ENCODE results near the gene DSCAM. TPM values are rescaled to one million over a fixed set of nuclear protein-coding genes. Genes with fewer than 3 reads are reported as not detected.

The DSCAM gene
- total RNA-seq, 1 experiment from 2014 or later: 0.13 TPM

DNA sequence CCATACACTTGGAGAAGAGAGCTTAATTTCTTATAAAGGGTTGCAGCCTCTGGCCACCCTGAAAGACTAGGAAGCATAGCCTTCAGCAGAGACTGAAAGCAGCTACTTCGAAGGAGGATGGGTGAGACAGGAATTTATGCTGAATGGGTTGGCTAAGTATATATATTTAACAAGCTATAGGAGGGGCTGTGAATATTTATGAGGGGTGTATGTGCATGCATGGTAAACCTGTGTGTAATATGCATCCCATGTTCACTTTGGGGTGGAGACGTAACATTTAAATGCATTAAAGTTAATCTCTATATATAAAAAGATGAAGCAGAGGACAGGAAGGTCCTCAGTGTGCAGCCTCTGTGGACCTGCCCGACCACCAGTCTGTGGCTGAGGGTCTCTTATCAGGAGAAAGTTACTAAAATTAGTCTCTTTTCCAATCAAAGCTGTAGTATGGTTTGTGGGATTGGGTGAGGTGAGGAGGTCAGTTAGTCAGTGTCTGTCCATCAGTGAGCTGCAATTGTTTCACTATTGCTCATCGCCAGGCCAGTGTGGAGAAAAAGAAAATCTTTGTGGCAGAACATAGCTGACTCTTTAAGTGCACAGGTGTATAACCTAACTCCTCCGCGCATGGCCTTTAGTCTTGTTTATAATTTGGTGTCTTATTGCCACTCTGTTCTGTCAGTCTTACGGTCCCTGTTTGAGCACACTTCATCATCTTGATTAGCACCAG is 35.4 kb upstream of the DSCAM start:
- ATAC-seq (no peak), DNase-seq (ENCODE audit: low spot score) (no peak)
- H3K9me3 Mint-ChIP-seq: peaks cover 3% of the 10 kb centered on the region; the same call in 1 of the 2 replicates
- TF ChIP-seq, protein P1, sequence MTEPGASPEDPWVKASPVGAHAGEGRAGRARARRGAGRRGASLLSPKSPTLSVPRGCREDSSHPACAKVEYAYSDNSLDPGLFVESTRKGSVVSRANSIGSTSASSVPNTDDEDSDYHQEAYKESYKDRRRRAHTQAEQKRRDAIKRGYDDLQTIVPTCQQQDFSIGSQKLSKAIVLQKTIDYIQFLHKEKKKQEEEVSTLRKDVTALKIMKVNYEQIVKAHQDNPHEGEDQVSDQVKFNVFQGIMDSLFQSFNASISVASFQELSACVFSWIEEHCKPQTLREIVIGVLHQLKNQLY (CRISPR knock-in tag; IDR thresholded peaks at IDR 0.05): no peak
- TF ChIP-seq, protein P2, sequence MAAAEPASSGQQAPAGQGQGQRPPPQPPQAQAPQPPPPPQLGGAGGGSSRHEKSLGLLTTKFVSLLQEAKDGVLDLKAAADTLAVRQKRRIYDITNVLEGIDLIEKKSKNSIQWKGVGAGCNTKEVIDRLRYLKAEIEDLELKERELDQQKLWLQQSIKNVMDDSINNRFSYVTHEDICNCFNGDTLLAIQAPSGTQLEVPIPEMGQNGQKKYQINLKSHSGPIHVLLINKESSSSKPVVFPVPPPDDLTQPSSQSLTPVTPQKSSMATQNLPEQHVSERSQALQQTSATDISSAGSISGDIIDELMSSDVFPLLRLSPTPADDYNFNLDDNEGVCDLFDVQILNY (CRISPR knock-in tag; IDR thresholded peaks at IDR 0.05): no peak
- TF ChIP-seq NFATC4 (CRISPR knock-in tag; IDR thresholded peaks at IDR 0.05) (no peak), MXD4 (CRISPR knock-in tag; IDR thresholded peaks at IDR 0.05; ENCODE audit: borderline replicate concordance) (no peak)
- TF ChIP-seq, protein P3, sequence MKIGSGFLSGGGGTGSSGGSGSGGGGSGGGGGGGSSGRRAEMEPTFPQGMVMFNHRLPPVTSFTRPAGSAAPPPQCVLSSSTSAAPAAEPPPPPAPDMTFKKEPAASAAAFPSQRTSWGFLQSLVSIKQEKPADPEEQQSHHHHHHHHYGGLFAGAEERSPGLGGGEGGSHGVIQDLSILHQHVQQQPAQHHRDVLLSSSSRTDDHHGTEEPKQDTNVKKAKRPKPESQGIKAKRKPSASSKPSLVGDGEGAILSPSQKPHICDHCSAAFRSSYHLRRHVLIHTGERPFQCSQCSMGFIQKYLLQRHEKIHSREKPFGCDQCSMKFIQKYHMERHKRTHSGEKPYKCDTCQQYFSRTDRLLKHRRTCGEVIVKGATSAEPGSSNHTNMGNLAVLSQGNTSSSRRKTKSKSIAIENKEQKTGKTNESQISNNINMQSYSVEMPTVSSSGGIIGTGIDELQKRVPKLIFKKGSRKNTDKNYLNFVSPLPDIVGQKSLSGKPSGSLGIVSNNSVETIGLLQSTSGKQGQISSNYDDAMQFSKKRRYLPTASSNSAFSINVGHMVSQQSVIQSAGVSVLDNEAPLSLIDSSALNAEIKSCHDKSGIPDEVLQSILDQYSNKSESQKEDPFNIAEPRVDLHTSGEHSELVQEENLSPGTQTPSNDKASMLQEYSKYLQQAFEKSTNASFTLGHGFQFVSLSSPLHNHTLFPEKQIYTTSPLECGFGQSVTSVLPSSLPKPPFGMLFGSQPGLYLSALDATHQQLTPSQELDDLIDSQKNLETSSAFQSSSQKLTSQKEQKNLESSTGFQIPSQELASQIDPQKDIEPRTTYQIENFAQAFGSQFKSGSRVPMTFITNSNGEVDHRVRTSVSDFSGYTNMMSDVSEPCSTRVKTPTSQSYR (CRISPR knock-in tag; IDR thresholded peaks at IDR 0.05): no peak
- TF ChIP-seq, protein P4, sequence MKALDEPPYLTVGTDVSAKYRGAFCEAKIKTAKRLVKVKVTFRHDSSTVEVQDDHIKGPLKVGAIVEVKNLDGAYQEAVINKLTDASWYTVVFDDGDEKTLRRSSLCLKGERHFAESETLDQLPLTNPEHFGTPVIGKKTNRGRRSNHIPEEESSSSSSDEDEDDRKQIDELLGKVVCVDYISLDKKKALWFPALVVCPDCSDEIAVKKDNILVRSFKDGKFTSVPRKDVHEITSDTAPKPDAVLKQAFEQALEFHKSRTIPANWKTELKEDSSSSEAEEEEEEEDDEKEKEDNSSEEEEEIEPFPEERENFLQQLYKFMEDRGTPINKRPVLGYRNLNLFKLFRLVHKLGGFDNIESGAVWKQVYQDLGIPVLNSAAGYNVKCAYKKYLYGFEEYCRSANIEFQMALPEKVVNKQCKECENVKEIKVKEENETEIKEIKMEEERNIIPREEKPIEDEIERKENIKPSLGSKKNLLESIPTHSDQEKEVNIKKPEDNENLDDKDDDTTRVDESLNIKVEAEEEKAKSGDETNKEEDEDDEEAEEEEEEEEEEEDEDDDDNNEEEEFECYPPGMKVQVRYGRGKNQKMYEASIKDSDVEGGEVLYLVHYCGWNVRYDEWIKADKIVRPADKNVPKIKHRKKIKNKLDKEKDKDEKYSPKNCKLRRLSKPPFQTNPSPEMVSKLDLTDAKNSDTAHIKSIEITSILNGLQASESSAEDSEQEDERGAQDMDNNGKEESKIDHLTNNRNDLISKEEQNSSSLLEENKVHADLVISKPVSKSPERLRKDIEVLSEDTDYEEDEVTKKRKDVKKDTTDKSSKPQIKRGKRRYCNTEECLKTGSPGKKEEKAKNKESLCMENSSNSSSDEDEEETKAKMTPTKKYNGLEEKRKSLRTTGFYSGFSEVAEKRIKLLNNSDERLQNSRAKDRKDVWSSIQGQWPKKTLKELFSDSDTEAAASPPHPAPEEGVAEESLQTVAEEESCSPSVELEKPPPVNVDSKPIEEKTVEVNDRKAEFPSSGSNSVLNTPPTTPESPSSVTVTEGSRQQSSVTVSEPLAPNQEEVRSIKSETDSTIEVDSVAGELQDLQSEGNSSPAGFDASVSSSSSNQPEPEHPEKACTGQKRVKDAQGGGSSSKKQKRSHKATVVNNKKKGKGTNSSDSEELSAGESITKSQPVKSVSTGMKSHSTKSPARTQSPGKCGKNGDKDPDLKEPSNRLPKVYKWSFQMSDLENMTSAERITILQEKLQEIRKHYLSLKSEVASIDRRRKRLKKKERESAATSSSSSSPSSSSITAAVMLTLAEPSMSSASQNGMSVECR (CRISPR knock-in tag; IDR thresholded peaks at IDR 0.05; ENCODE audit: borderline replicate concordance): no peak
- TF ChIP-seq, protein P5, sequence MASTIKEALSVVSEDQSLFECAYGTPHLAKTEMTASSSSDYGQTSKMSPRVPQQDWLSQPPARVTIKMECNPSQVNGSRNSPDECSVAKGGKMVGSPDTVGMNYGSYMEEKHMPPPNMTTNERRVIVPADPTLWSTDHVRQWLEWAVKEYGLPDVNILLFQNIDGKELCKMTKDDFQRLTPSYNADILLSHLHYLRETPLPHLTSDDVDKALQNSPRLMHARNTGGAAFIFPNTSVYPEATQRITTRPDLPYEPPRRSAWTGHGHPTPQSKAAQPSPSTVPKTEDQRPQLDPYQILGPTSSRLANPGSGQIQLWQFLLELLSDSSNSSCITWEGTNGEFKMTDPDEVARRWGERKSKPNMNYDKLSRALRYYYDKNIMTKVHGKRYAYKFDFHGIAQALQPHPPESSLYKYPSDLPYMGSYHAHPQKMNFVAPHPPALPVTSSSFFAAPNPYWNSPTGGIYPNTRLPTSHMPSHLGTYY (CRISPR knock-in tag; IDR thresholded peaks at IDR 0.05): no peak
- no peak overlapping the region for H3K4me3 Mint-ChIP-seq
- no peak overlapping the region for H3K27ac Mint-ChIP-seq
- no peaks in the 10 kb centered on the region for H3K36me3 Mint-ChIP-seq
- no peaks in the 10 kb centered on the region for H3K27me3 Mint-ChIP-seq (ENCODE audit: low read depth)
- H3K4me1 Mint-ChIP-seq: no peaks in the 10 kb centered on the region
- ChIA-PET CTCF (no interaction called here), POLR2A (interaction anchor here (0.7 kb wide), 1 partner anchor 182 kb away, joined by 3 read pairs; no protein-coding TSS in a partner anchor)

DNA sequence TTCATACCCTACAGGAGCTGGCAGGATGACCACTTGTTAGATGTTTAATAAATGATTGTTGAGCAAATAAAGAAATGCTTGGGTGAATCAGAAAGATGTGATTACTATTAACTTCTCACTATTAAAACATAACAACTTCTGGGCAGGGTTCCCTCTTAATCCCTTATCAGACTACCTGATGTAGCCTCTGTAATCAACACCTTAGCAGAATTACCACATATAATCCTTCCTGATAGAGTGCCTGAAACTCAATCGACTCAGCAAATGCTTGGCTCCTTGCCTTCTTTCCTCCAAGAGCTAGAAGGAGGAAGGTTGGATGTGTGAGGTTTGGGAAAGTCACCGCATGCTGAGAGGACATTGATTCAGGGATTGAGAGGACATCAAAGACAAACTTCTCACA is 34.8 kb upstream of the DSCAM start:
- Mint-ChIP-seq H3K9me3 (peaks cover 3% of the 10 kb centered on the region; the same call in 1 of the 2 replicates), H3K36me3 (no peaks in the 10 kb centered on the region), H3K4me1 (no peaks in the 10 kb centered on the region), H3K4me3 (no peak overlapping the region), H3K27me3 (ENCODE audit: low read depth) (no peaks in the 10 kb centered on the region), H3K27ac (no peak overlapping the region)
- TF ChIP-seq FOXP1 (CRISPR knock-in tag; IDR thresholded peaks at IDR 0.05; ENCODE audit: borderline replicate concordance) (no peak), IRF2 (CRISPR knock-in tag; IDR thresholded peaks at IDR 0.05; ENCODE audit: borderline replicate concordance, low read depth) (no peak), NR2C2 (CRISPR knock-in tag; IDR thresholded peaks at IDR 0.05) (no peak)
- ChIA-PET CTCF (no interaction called here), POLR2A (interaction anchor here (0.7 kb wide), 1 partner anchor 182 kb away, joined by 3 read pairs; no protein-coding TSS in a partner anchor)
- DNase-seq (ENCODE audit: low spot score) (no peak), ATAC-seq (no peak)
